Measurements from ENCODE around the gene OSBPL6. TPM values are rescaled to one million over a fixed set of nuclear protein-coding genes. Genes with fewer than 3 reads are reported as not detected.

Gene OSBPL6
- total RNA-seq, 4 donors from 2014 or later, result 11.6 to 51.1 (median 40.7) TPM

DNA sequence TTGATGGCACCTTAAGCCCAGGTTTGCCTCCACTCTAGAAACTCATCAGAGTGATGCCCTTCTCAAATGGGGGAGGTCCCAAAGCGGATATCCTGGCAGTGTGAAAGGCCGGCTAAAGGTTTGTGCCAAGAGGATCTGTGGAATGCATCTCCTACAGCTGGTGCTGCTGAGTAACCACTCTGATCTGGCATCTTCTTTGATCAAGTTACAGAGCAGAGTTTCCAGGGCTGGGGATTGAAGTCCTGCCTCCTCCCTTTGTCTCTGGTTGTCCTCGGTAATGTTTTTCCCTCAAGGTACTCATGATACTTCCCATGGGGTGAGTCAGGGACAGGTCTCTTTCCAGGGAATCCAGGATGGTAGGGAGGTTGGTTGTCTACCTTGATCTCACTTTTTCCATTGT lies 232.1 kb downstream of the OSBPL6 start:
- intact Hi-C loops (cut with DNase I; ENCODE audit: low total_unique reads), result no loop called here

DNA sequence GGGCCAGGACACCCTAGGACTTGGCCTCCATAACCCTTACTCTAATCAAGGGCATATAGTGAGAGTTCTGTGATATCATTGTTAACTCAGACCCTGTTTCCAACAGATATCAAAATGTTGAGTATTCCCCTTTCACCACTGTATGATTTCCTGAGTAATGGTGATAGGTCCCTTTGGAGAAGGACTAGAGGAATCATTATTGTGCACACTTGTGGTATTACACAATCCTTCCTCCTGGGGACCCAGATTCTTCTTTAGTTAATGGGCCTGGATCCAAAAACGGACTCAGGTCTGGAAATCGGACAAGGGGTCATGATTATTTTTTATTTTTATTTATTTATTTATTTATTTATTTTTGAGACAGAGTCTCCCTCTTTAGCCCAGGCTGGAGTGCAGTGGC lies 233.1 kb downstream of the OSBPL6 start:
- Histone ChIP-seq H3K36me3 (peaks cover 3 to 40% of the 10 kb centered on the region in 2 donors), H3K27me3 (no peaks in the 10 kb centered on the region), H3K9me3 (no peaks in the 10 kb centered on the region), H3K4me1 (no peaks in the 10 kb centered on the region), H3K27ac (no peak overlapping the region), H3K4me3 (no peak overlapping the region)
- ATAC-seq (no peak), DNase-seq (no peak)
- TF ChIP-seq, protein P1, sequence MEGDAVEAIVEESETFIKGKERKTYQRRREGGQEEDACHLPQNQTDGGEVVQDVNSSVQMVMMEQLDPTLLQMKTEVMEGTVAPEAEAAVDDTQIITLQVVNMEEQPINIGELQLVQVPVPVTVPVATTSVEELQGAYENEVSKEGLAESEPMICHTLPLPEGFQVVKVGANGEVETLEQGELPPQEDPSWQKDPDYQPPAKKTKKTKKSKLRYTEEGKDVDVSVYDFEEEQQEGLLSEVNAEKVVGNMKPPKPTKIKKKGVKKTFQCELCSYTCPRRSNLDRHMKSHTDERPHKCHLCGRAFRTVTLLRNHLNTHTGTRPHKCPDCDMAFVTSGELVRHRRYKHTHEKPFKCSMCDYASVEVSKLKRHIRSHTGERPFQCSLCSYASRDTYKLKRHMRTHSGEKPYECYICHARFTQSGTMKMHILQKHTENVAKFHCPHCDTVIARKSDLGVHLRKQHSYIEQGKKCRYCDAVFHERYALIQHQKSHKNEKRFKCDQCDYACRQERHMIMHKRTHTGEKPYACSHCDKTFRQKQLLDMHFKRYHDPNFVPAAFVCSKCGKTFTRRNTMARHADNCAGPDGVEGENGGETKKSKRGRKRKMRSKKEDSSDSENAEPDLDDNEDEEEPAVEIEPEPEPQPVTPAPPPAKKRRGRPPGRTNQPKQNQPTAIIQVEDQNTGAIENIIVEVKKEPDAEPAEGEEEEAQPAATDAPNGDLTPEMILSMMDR (IDR thresholded peaks at IDR 0.05 in 4 of 5, conservative IDR thresholded peaks at IDR 0.05 in 1 of 5), result no peak
- in situ Hi-C loops (cut with MboI; ENCODE audit: low sequenced_read_pairs in 4 of 4) (no loop called here), intact Hi-C loops (cut with DNase I; ENCODE audit: low total_unique reads) (no loop called here)

More for the DNA sequence above, 232.1 kb downstream of the OSBPL6 start:
- TF ChIP-seq POLR2A (IDR thresholded peaks at IDR 0.05), result no peak
- TF ChIP-seq, protein P1 (IDR thresholded peaks at IDR 0.05 in 4 of 5, conservative IDR thresholded peaks at IDR 0.05 in 1 of 5), result no peak
- no peak overlapping the region for H3K4me3 ChIP-seq
- in situ Hi-C loops (cut with MboI; ENCODE audit: low sequenced_read_pairs in 4 of 4), result no loop called here
- ATAC-seq (no peak), DNase-seq (no peak)
- no peaks in the 10 kb centered on the region for H3K4me1 ChIP-seq
- H3K27ac ChIP-seq, result no peak overlapping the region
- no peaks in the 10 kb centered on the region for H3K27me3 ChIP-seq
- no peaks in the 10 kb centered on the region for H3K9me3 ChIP-seq
- peaks cover 0 to 29% of the 10 kb centered on the region in 2 donors for H3K36me3 ChIP-seq

DNA sequence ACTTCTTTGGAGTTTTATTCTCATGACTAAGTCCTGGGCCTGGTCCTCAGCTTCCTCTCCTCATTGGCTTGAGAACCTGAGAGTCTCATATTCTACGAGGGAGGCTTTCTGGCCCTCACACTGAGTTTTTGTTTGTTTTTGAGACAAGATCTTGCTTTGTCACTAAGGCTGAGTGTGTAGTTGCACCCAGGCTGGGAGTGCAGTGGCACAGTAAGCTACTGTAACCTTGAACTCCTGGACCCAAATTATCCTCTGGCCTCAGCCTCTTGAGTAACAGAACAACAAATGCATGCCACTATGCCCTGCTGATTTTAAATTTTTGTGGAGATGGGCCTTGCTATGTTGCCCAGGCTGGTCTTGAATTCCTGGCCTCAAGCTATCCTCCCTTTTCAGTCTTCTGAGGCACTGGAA lies 234.1 kb downstream of the OSBPL6 start:
- H3K27me3 ChIP-seq, result no peaks in the 10 kb centered on the region
- H3K4me3 ChIP-seq, result no peak overlapping the region
- peaks cover 3 to 50% of the 10 kb centered on the region in 2 donors for H3K36me3 ChIP-seq
- H3K9me3 ChIP-seq, result no peaks in the 10 kb centered on the region
- no peaks in the 10 kb centered on the region for H3K4me1 ChIP-seq
- intact Hi-C loops (cut with DNase I; ENCODE audit: low total_unique reads) (no loop called here), in situ Hi-C loops (cut with MboI; ENCODE audit: low sequenced_read_pairs in 4 of 4) (no loop called here)
- no peak for TF ChIP-seq POLR2A (IDR thresholded peaks at IDR 0.05)
- TF ChIP-seq, protein P1 (IDR thresholded peaks at IDR 0.05 in 4 of 5, conservative IDR thresholded peaks at IDR 0.05 in 1 of 5), result no peak
- DNase-seq (no peak), ATAC-seq (no peak)
- no peak overlapping the region for H3K27ac ChIP-seq

DNA sequence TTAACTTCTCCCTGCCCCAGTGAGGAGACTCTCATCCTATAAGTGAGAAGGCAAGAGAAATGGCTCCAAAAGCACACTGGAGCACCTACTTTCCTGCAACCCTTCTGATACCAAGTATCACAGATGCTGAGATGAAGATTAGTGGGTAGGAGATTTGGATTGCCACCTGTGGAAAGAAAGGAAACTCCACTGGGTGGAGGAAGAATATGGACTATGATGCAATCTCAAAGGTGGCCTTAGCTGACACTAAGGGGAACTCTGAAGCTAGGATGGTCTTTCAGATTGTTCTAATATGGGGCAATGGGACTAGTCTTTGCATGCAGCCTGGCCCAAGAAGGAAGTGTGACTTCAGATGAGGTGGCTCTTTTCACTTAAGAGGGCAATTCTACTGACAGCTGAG lies 235.0 kb downstream of the OSBPL6 start:
- peaks cover 3 to 59% of the 10 kb centered on the region in 2 donors for H3K36me3 ChIP-seq

More for the DNA sequence above, 235.0 kb downstream of the OSBPL6 start:
- no peak for DNase-seq
- intact Hi-C loops (cut with DNase I; ENCODE audit: low total_unique reads), result no loop called here
- Histone ChIP-seq H3K27me3 (no peaks in the 10 kb centered on the region), H3K4me3 (no peak overlapping the region), H3K9me3 (no peaks in the 10 kb centered on the region), H3K27ac (no peak overlapping the region), H3K4me1 (no peaks in the 10 kb centered on the region)
- no peak for ATAC-seq
- TF ChIP-seq POLR2A (IDR thresholded peaks at IDR 0.05), result no peak
- TF ChIP-seq, protein P1 (IDR thresholded peaks at IDR 0.05 in 4 of 5, conservative IDR thresholded peaks at IDR 0.05 in 1 of 5), result no peak
- in situ Hi-C loops (cut with MboI; ENCODE audit: low sequenced_read_pairs in 4 of 4), result no loop called here

Data from gastrocnemius medialis (tissue), 4 donors.